Mucosa of rectum (tissue), 2 donors: Measurements from ENCODE around the gene PRKX.
"Not testable (repeated sequence)": the region's sequence is repeated elsewhere in the genome, so short reads cannot be mapped to it uniquely, and the experiment has no call there.

Experiments used
- H3K27ac ChIP-seq, 2 donors: one replicate each; pipeline ENCODE4 v1.7.0; 2013; ENCODE audit warnings: inconsistent platforms in 2 of 2, low read depth in 2 of 2, low read length in 2 of 2
- H3K27me3 ChIP-seq, 2 donors: one replicate each; pipeline ENCODE4 v1.7.0; 2013; ENCODE audit warnings: low read length in 2 of 2; ENCODE audit not compliant: control insufficient read depth in 2 of 2, insufficient read depth in 2 of 2
- H3K36me3 ChIP-seq, 2 donors: one replicate each; pipeline ENCODE4 v1.7.0; 2013; ENCODE audit warnings: low read length in 2 of 2; ENCODE audit not compliant: control insufficient read depth in 2 of 2, insufficient read depth in 2 of 2
- H3K4me1 ChIP-seq, 2 donors: one replicate each; pipeline ENCODE4 v1.7.0; 2013; ENCODE audit warnings: low read length in 2 of 2, mild to moderate bottlenecking in 1 of 2; ENCODE audit not compliant: control insufficient read depth in 2 of 2, insufficient read depth in 2 of 2
- H3K4me3 ChIP-seq, 2 donors: one replicate each; pipeline ENCODE4 v1.7.0; 2013; ENCODE audit warnings: low read length in 2 of 2
- H3K9ac ChIP-seq, 2 donors: one replicate each; pipeline ENCODE4 v1.7.0; 2013; ENCODE audit warnings: low read length in 2 of 2, low read depth in 1 of 2, mild to moderate bottlenecking in 1 of 2
- H3K9me3 ChIP-seq, 2 donors: one replicate each; pipeline ENCODE4 v1.7.0; 2013; ENCODE audit warnings: low read length in 2 of 2; ENCODE audit not compliant: control insufficient read depth in 2 of 2
- donor health status: healthy.
- donor health status: Normal muscosa, but diverticular disease.

The PRKX gene

GRCh38 chrX:3636803-3637202 is 76.6 kb downstream of the PRKX start:
- H3K27me3 ChIP-seq = no peaks in the 10 kb centered on the region
- no peak overlapping the region for H3K4me3 ChIP-seq
- H3K9me3 ChIP-seq = no peaks in the 10 kb centered on the region
- H3K9ac ChIP-seq = no peak overlapping the region
- no peaks in the 10 kb centered on the region for H3K4me1 ChIP-seq
- H3K36me3 ChIP-seq = peaks cover 0 to 12% of the 10 kb centered on the region in 2 donors
- H3K27ac ChIP-seq = no peak overlapping the region

- Histone ChIP-seq H3K27ac (no peak overlapping the region), H3K9ac (no peak overlapping the region), H3K4me1 (no peaks in the 10 kb centered on the region), H3K27me3 (no peaks in the 10 kb centered on the region), H3K9me3 (no peaks in the 10 kb centered on the region), H3K36me3 (peaks cover 6 to 16% of the 10 kb centered on the region in 2 donors), H3K4me3 (no peak overlapping the region)
Observed at GRCh38 chrX:3631196-3631595, 82.3 kb downstream of the PRKX start.

- no peaks in the 10 kb centered on the region for H3K9me3 ChIP-seq
- no peak overlapping the region for H3K9ac ChIP-seq
- H3K4me1 ChIP-seq = no peaks in the 10 kb centered on the region
- no peak overlapping the region for H3K27ac ChIP-seq
- H3K27me3 ChIP-seq = no peaks in the 10 kb centered on the region
- H3K4me3 ChIP-seq = no peak overlapping the region
- peaks cover 6 to 23% of the 10 kb centered on the region in 2 donors for H3K36me3 ChIP-seq
Observed at GRCh38 chrX:3627594-3627993, 85.9 kb downstream of the PRKX start.

GRCh38 chrX:3621414-3621813 is 92.0 kb downstream of the PRKX start:
- no peaks in the 10 kb centered on the region for H3K4me1 ChIP-seq
- no peaks in the 10 kb centered on the region for H3K27me3 ChIP-seq
- no peaks in the 10 kb centered on the region for H3K9me3 ChIP-seq
- H3K9ac ChIP-seq = no peak overlapping the region
- H3K27ac ChIP-seq = no peak overlapping the region
- H3K36me3 ChIP-seq = peaks cover 13 to 29% of the 10 kb centered on the region in 2 donors
- H3K4me3 ChIP-seq = no peak overlapping the region

- not testable (repeated sequence) for H3K9ac ChIP-seq, H3K4me3 ChIP-seq, H3K27me3 ChIP-seq, H3K4me1 ChIP-seq, H3K27ac ChIP-seq, H3K9me3 ChIP-seq
- H3K36me3 ChIP-seq = peaks cover 6 to 30% of the 10 kb centered on the region in 2 donors
Observed at GRCh38 chrX:3611744-3612143, 101.7 kb downstream of the PRKX start.

- peaks cover 2 to 20% of the 10 kb centered on the region in 2 donors for H3K36me3 ChIP-seq
- H3K27ac ChIP-seq = no peak overlapping the region
- no peaks in the 10 kb centered on the region for H3K9me3 ChIP-seq
- H3K4me1 ChIP-seq = no peaks in the 10 kb centered on the region
- H3K27me3 ChIP-seq = no peaks in the 10 kb centered on the region
- H3K4me3 ChIP-seq = no peak overlapping the region
- H3K9ac ChIP-seq = no peak overlapping the region
Observed at GRCh38 chrX:3609810-3610209, 103.6 kb downstream of the PRKX start.

- no peak overlapping the region for H3K9ac ChIP-seq
- no peak overlapping the region for H3K27ac ChIP-seq
- no peaks in the 10 kb centered on the region for H3K27me3 ChIP-seq
- no peak overlapping the region for H3K4me3 ChIP-seq
- peaks cover under 1 to 2% of the 10 kb centered on the region in 2 donors for H3K36me3 ChIP-seq
- H3K4me1 ChIP-seq = no peaks in the 10 kb centered on the region
- no peaks in the 10 kb centered on the region for H3K9me3 ChIP-seq
Observed at GRCh38 chrX:3603026-3603661, 110.3 kb downstream of the PRKX start.

- H3K27me3 ChIP-seq = no peaks in the 10 kb centered on the region
- H3K9me3 ChIP-seq = no peaks in the 10 kb centered on the region
- no peak overlapping the region for H3K4me3 ChIP-seq
- H3K4me1 ChIP-seq = no peaks in the 10 kb centered on the region
- no peaks in the 10 kb centered on the region for H3K36me3 ChIP-seq
- no peak overlapping the region for H3K9ac ChIP-seq
- no peak overlapping the region for H3K27ac ChIP-seq
Observed at GRCh38 chrX:3599802-3600430, 113.5 kb downstream of the PRKX start.

- Histone ChIP-seq H3K4me3 (no peak overlapping the region), H3K36me3 (no peaks in the 10 kb centered on the region), H3K27me3 (no peaks in the 10 kb centered on the region), H3K9me3 (no peaks in the 10 kb centered on the region), H3K4me1 (no peaks in the 10 kb centered on the region), H3K9ac (no peak overlapping the region), H3K27ac (no peak overlapping the region)
Observed at GRCh38 chrX:3598709-3599108, 114.7 kb downstream of the PRKX start.

GRCh38 chrX:3598046-3598605 is 115.3 kb downstream of the PRKX start:
- H3K9ac ChIP-seq = no peak overlapping the region

More at GRCh38 chrX:3598046-3598605, 115.3 kb downstream of the PRKX start:
- Histone ChIP-seq H3K36me3 (no peaks in the 10 kb centered on the region), H3K27me3 (no peaks in the 10 kb centered on the region), H3K4me1 (no peaks in the 10 kb centered on the region), H3K9me3 (no peaks in the 10 kb centered on the region), H3K4me3 (no peak overlapping the region), H3K27ac (no peak overlapping the region)
